DMS 273 treated with DMSO at 0.1 percent for 48 hours (cell line): ENCODE measurements around the gene ZNF396.
A peak's percentile ranks its signal among the peaks of the same experiment; 100 is the strongest.

Experiments used
- DNase-seq: peaks from one replicate; lab custom pipeline; 2025; lab: John Stamatoyannopoulos, UW

ZNF396 gene

DNA sequence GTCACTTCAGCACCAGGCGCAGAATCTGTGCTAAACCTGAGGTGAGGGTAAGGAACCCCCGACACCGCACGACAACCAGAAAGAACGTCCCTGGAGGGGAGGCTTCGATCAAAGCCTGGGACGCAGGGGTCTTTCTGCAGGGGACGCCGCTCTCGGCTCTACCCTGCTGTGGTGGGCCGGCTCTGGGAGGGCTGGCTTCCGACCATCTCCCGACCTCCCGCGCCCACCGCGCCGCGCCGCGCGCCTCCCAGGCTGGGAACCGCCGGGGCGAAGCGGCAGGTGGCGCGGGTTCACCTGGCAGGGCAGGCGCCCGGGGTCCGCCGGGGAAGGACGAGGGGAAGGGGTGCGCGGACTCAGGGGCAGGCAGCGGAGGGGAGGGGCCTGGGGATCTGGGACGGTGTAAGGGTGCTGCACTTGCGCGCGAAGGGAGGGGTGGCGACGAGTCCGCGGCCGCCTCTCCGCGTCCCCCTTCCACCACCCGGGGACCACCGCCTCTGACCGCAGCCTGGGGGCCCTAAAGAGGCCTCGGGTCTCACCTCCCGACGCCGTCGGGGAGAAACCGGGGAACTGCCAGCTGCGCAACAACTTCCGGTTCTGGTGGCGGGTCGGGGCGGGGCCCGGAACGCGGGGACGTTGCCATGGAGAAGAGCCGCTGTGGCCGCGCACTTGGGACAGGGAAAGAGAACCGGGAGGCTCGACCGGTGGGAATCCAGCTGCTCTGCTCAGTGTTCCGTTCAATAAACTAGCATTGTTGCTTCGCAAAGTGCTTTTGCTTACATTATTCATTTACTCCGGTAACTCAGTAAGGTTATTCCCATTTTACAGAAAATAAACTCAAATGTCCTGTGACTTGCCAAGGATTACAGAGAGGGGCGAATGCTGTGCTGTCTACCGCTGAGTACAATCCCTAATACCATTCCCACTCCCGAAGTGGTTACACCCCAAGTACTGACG, at the start of gene ZNF396:
Gene ZNF396 (minus strand): TSS at position 596 of the 954 bp plus-strand sequence. CDS start 3,045 bp downstream, outside the sequence.
- peak; percentile 17 for DNase-seq

DNA sequence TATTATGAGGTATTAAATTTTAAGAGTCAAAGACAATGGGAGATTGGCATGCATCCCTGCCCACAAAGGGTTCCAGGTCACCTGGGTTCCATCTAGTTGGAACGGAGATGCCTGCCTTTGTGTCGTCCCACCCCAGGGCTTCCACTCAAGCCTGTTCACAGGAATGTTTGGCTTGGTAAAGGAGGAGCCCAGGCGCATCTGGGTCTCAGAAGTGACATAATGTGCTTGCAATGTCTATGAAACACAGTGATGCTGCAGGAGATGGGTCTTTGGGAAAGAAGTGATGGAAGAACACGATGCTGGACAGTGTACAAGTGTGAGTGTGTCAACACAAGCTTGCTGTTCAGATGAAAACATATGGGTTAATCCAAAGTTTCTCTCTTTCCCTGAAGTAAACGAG, 49.6 kb upstream of the ZNF396 start:
- no peak for DNase-seq

DNA sequence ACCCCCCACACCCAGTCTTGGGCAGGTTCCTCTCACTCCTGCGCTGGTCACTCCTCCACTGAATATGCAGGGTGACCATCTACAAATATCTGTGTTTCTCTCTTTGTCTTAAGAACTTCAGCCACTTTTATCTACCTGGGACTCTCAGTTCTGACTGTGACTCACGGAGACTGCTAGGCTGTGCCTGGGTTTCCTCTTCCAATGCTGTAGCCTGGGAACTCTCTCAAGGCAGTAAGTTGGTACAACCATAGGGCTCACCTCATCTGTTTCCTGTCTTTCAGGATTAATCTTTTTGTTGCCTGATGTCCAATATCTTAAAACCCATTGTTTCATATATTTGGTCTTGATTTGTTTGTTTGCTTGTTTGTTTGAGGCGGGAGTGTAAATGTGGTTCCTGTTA, 47.2 kb upstream of the ZNF396 start:
- DNase-seq: no peak

DNA sequence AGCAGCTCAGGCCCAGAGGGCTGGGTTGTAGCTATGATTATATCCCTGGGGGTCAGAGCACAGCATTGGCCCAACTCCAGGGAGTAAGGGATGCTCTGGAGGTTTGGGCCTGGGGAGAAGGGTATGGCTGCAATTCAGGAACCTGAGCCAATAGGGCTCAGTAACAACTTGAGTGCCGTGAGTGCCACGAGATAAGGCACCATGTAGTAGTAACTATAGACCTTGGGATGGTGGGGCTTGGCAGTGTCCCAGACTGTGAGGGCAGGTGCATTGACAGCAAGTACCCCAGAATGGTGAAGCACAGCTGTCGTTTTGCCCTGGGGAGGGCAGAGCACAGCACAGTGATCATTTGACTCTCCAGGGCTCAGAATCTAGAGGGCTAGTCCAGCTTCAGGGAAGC, 45.1 kb upstream of the ZNF396 start:
- DNase-seq: no peak

DNA sequence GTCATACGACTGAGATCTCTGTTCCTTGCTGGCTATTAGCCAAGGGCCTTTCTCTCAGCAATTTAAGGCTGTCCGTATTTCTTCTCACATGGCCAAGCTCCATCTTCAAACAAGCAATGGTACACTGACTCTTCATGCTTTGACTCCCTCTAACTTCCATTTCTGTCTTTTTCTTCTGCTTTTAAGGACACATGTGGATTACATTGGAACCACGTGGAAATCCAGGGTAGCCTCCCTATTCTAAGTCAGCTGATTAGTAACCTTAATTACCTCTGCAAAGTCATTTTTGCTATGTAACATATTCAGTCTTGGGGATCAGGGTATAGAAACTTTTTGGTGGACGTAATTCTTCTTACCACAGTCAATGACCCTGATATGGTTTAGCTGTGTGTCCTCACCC, 41.5 kb upstream of the ZNF396 start:
- DNase-seq: no peak

DNA sequence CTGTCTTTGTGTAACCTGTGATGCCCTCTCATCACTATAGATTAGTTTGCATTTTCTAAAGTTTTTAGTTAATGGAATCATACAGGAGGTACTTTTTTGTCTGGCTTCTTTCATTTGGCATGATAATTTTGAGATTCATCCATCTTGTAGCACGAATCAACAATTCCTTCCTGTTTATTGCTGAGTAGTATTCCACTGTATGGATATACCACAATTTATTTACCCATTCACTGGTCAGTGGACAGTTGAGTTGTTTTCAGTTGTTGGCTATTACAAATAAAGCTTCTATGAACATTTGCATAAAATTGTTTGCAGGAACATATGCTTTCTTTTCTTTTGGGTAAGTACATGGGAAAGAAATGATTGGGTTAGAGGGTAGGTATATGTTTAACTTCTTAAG, 40.1 kb upstream of the ZNF396 start:
- no peak for DNase-seq

DNA sequence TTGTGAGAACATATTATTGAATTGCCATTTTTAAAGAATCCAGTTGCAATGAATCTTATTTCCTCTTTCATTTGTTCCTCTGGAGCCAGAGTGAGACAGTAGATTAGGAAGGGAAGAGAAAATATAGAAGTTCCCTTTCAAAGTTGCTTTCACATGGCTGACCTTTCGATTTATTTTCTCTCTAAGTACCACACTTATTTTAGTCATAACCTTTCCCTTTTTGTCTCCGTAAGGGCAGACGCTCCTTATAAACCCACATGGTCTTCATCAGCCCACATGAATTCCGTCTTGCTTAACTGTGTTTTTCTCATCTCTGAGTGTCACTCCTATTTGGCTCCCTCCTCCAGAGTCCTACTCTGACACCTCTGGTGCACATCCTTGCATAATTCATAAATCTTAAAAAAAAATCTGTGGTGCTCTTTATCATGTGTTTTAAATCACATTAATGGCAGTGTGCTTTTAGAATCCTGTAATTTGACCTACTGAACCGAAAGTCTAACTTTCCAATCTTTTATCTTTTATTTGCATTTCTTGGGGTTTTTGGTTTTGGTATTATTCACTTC, 38.5 kb upstream of the ZNF396 start:
- DNase-seq: no peak

DNA sequence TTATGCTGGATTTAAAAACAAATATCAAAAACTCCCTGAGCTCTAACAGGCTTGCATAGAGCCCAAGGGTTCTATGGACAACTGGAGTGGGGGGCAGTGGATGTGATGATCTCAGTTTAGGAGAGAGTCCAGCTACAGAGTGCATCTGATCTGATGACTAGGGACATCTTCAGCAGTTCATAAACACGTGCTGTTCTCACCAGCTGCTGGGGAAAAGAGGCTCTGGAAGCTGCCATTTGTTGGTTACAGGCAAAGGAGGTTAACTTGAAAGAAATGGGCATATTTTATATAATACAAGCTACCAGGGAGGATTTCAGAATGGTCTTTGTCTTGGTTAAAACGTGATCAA, 36.0 kb upstream of the ZNF396 start:
- no peak for DNase-seq

DNA sequence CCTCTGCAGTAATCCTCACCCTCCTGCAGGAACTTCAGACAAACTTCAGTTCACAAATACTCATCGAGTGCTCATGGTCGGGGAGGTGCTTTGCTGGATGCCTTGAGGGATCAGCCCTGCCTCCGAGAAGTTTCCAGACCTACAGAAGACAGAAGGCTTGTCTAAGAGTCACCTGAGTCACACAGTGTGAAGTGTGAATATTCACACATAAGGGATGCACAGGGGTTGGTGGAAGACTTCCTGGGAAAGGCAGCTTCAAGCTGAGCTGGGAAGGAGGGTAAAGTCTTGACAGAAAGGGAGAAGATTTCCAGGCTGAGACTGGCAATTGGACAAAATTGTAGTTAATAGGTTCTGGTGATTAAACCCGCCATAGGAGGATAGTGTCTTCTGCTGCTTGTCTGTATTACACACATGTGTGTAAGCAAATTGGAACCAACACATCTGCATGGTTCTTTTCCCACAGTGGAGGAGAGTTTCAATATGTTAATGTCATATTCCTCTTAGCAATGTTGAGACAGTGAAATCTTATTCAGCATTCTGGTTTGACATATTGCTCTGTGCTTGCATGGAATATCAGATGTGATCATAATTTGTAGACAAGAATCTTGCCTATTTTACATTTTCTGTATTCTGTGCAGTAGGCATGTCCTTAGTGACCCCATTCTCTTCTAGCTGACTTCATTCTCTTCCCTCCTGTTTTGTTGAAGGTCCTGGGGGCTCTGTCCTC, 34.7 kb upstream of the ZNF396 start:
- no peak for DNase-seq

DNA sequence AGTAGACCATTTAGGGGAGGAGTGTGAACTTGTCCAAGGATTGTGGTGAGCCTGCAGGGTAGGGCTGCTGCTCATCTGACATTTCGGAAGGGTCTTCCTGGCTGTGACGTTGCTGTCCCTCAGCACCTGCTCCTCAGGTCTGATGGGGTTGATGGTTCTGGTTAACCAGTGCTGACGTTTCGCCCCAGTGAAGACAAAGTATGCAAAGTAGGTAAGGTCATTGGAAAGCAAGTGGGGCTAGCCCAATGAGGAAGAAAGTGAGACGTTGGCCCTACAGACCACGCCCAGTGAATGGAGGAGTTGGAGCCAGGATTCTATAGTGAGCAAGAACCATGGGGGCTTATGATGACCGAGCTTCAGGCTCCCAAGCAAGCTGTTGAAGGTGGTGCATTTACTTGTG, 33.4 kb upstream of the ZNF396 start:
- DNase-seq: no peak

DNA sequence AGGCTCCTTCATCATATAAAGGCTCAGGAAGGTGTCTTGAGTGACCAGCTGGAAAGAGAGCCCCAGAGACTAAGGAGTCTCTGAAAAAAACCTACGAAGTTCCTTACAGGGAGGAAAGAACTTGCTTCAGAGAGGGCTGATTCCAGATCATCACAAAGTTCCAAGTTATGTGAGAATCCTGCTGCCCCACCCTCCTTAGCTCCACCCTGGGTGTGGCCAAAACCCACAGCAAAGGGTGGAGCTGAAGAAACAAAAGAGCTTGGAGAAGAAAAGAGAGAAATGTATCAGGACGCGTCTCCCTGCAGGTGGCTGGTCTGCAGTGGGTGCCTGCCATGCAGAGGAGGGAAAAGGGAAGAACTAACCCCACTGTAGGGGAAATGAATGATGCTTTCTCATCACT, 32.8 kb upstream of the ZNF396 start:
- DNase-seq: no peak

DNA sequence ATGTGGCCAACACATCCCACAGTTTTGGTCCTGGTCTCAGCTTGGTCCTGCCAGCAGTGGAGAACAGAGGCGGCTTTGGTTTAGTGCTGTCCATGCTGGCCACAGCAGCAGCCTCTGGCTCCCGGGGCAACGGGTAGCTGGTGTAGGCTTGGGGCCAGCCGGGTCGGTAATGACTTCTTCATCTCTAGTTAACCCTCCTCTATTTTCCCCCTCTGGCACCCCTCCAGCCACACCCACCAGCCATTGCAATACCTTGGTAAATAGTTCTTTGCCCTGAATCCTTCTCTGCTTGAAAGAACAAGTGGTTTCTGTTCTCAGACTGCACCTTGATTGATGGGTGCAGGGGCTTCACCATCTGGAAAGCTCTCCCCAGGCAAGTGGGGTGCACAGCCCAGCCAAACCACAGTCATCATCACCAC, 31.7 kb upstream of the ZNF396 start:
- DNase-seq: no peak

DNA sequence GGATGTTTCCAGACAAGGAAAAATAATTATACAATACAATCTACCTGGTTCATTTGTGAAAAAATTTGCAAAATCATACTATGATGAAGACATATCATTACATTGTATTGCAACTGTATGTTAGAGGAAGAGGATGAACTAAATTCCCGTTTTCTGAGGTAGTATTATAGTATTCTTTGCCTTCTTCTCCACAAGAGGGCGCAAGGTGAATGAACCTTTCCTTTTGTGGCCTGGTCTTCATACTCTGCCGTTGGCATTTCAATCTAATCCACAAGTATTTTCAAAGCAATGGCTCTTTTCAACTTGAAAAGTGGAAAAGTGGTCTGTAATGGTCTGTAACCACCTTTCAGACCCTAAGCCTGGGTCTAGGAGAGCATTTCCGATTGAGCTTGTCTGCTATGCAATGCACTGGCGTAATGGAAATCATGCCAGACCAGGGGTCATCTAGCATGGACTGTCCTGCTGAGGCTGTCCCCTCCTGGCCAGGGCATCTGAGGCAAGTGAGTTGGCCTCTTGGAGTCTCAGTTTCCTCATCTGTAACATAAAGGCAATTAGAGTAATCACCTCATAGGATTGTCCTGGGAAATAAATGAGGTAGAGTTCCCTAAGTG, 30.8 kb upstream of the ZNF396 start:
- peak; percentile 48 for DNase-seq

DNA sequence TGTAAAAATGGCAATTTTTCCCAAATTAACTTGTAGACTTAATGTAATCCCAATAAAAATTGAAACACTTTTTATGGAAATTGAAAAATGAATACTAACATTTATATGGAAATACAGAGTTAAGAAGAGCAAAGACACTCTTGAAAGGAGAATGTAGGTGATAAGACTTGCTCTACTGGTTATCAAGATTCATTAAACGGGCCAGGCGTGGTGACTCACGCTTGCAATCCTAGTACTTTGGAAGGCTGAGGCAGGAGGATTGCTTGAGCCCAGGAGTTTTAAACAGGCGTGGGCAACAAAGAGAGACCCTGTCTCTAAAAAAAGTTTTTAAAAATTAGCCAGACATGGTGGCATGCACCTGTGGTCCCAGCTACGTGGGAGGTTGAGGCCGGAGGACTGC, 29.5 kb upstream of the ZNF396 start:
- no peak for DNase-seq

DNA sequence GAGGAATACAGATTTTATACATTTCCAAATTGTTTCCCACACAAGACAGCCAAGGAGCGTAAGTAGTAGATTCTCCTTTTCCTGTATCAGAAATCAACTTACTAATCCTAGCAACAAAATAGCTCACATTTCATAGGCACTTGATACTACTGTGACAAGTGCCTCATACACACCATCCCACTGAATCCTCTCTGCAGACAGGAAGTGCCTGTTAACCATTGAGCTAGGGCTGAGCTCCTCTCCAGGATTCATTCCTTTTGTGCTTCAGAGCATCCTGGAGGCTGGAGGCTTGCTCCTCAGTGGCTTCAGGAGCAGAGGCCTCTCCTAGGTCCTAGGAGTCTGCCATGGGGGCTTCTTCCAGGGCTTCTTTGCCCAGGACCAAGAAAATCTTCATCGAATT, 20.8 kb upstream of the ZNF396 start:
- no peak for DNase-seq

DNA sequence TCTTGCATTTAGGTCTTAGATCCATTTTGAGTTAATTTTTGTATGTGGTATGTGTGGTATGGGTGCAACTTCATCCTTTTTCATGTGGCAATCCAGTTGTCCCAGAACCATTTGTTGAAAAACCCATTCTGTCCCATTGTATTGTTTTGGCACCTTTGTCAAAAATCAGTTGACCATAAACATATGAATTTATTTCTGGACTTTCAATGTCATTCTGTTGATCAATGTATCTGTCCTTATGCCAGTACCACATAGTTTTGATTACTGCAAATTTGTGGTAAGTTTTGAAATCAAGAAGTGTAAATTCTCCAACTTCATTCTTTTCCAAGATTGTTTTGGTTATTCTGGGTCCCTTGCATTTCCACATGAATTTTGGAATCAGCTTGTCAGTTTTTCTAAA, 16.6 kb upstream of the ZNF396 start:
- no peak for DNase-seq

DNA sequence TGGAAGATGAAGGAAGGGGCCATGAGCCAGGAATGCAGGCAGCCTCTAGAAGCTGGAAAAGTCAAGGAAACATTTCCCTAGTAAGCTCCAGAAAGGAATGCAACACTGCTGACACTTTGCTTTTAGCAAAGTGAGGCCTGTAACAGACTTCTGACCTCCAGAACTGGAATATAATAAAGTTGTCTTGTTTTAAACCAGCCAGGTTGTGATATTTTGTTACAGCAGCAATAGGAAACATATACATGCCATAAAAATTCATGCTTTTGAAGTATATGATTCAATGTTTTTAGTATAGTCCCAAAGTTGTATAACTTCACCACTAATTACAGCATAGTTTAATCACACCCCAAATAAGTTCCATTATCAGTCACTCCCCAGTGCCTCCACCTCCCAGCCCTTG, 15.2 kb upstream of the ZNF396 start:
- no peak for DNase-seq

DNA sequence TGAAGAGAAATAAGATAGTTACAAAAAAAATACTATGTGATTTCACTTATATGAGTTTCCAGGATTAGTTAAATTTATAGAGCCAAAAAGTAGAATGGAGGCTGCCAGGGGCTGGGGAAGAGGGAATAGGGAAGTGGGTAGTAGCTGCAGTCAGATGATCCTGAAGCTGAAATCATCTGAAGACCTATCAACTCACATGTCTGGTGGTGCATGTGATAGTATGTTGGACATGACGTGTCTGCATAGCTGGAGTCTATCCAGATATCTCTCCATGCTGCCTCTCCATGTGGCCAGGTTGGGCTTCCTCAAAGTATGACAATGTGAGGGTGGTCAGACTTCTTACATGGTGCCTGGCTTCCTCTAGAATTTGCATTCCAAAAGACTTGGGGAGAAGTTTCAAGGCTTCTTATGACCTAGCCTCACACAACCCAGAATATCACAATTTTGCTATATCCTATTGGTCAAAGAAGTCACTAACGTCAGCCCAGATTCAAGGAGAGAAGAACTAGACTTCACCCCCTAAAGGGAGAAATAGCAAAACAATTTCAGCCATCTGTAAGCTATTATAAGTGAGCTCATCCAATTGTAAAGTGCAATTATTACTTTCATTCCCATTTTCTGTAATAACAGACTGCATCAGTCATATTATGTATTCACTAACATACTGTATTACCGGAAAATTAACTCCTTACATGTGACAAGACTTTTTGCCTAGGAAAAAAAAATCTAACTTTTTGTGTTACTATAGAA, 14.0 kb upstream of the ZNF396 start:
- no peak for DNase-seq

DNA sequence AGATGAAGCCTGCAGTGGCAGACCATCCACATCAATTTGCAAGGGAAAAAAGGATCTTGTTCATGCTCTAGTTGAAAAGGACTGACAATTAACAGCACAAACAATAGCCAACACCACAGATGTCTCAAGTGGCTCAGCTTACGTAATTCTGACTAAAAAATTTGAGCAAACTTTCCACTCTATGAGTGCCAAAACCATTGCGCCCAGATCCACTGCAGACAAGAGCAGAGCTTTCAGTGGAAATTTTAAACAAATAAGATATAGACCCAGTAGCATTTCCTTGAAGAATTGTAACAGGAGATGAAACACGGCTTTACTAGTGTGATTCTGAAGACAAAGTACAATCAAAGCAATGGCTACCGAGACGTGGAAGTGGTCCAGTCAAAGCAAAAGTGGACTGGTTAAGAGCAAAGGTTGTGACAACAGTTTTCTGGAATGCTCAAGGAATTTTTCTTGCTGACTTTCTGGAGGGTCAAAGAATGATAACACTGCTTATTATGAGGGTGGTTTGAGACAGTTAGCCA, 12.0 kb upstream of the ZNF396 start:
- no peak for DNase-seq

DNA sequence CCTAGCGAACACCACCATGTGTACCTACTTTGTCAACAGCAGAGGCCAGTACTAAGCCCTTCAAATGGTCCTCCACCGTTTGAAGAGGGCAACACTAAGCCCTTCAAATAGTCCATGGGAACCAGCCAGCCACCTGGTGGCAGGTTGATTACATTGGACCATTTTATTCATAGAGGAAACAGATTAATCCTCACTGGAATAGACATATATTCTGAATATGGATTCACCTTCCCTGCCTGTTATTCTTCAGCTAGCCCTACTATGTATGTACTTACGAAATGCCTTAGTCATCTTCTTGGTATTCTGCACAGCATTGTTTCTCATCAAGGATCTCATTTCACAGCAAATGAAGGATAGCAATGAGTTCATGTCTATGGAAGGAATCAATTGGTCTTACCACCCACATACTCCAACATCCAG, 10.0 kb upstream of the ZNF396 start:
- DNase-seq: no peak

DNA sequence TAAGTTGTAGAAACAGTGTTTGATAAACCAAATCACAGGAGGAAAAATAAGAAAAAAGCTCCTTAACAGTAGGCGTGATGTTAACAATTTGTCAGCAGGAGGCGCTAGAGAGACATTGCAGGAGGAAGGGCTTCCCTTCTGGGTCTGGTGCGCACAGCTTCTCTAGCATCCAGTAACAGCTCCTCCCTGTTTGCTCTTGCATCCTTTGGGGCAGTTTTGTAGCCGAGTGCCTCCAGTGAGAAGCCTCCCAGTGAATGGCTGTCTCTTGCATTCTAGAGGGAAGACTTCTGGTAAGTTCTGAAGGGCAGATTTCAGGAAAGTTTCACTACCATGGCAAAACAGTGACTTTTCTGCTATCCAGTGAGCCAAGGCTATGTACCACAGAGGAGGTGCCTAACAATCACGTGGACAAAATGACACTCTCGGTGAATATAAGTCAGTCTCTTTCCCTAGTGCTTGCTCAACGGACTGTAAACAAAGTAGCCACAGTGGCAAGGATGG, 9.5 kb upstream of the ZNF396 start:
- DNase-seq: peak; percentile 31
